Heart left ventricle (tissue), 16 donors: ENCODE data around the gene ZNF287. TPM values are rescaled to one million over a fixed set of nuclear protein-coding genes. Genes with fewer than 3 reads are reported as not detected.

ENCODE experiments used
- ATAC-seq, 4 donors: fragments of 200-7000 bp; cut with Tn5 transposase; one replicate each; pipeline ENCODE4 v1.9.1; 2020 to 2022; ENCODE audit warnings: moderate library complexity in 4 of 4, mild to moderate bottlenecking in 3 of 4, moderate number of reproducible peaks in 1 of 4
- DNase-seq, 5 donors: peaks; one replicate each; pipeline ENCODE4 v3.0.0-alpha.2; 2020
- H3K27ac ChIP-seq, 12 donors: fragments of 200-600 bp; sonication (generic) in 4 of 12; one replicate each; pipeline versions ENCODE4 v1.5.0 to v1.8.0; 2016 to 2022; ENCODE audit warnings: mild to moderate bottlenecking in 2 of 12
- H3K27me3 ChIP-seq, 9 donors: fragments of 200-600 bp; sonication (generic) in 2 of 9; one replicate each; pipeline versions ENCODE4 v1.5.1 to v1.8.0; 2016 to 2022; ENCODE audit warnings: mild to moderate bottlenecking in 3 of 9
- H3K36me3 ChIP-seq, 9 donors: fragments of 200-600 bp; sonication (generic) in 2 of 9; one replicate each; pipeline versions ENCODE4 v1.5.0 to v1.8.0; 2018 to 2022; ENCODE audit warnings: mild to moderate bottlenecking in 2 of 9
- H3K4me1 ChIP-seq, 12 donors: fragments of 200-600 bp; sonication (generic) in 4 of 12; one replicate each; pipeline versions ENCODE4 v1.5.0 to v1.8.0; 2016 to 2022; ENCODE audit warnings: mild to moderate bottlenecking in 3 of 12
- H3K4me3 ChIP-seq, 12 donors: fragments of 200-600 bp; sonication (generic) in 4 of 12; one replicate each; pipeline versions ENCODE4 v1.5.0 to v1.8.0; 2017 to 2022; ENCODE audit warnings: mild to moderate bottlenecking in 9 of 12, moderate library complexity in 4 of 12
- H3K9me3 ChIP-seq, 12 donors: fragments of 200-600 bp; sonication (generic) in 4 of 12; one replicate each; pipeline versions ENCODE4 v1.5.0 to v1.8.0; 2016 to 2022; ENCODE audit warnings: mild to moderate bottlenecking in 1 of 12
- CTCF ChIP-seq, 12 donors: fragments of 200-600 bp; sonication (generic) in 4 of 12; IDR thresholded peaks; one replicate each; pipeline versions ENCODE4 v1.5.0 to v1.8.0; 2018 to 2022; ENCODE audit warnings: antibody characterized with exemption in 12 of 12, mild to moderate bottlenecking in 5 of 12
- POLR2A ChIP-seq, 2 donors: fragments of 450-650 bp; IDR thresholded peaks; one replicate each; pipeline ENCODE4 v1.6.1; 2017; ENCODE audit warnings: antibody characterized with exemption in 2 of 2, mild to moderate bottlenecking in 2 of 2, moderate library complexity in 2 of 2
- WGBS, 4 donors: extraction: QIAGEN DNeasy Blood & Tissue Kit in 2 of 4; methylation state at CpG; one replicate each; pipeline versions ENCODE4 v1.1.5 to v1.1.7; 2013 to 2018; 5-methylcytosine and 5-hydroxymethylcytosine counted together
- intact Hi-C, 10 donors: fragments of 100-400 bp; cut with DNase I; formaldehyde crosslinking; loops; one replicate each; pipeline versions ENCODE4 v1.11.1 to v1.14.2; 2022
- polyA plus RNA-seq, 2 donors: library from polyadenylated mRNA; stranded (reverse); fragments of 200-250 nt; gene quantifications; one replicate each; pipeline ENCODE4 v1.2.3, GENCODE V29; 2013
- total RNA-seq, 9 donors: library from RNA; depleted of rRNA in 2 of 9; stranded (reverse); fragments of >200 nt in 2 of 9; fragmentation: NEBNext Ultra II Directional in 3 of 9; extraction: Animal tissue kit (Norgen Biotek cat#: 25700) in 3 of 9; gene quantifications; one replicate each; pipeline versions ENCODE4 v1.1.0 to v1.2.4, GENCODE V29; 2016 to 2023
- donor health status: ischemic (EF 13 %, LVEDD 7.1; RV severe dilation, severe dysfunction).
- donor health status: healthy with polysubstance abuse.
- donor health status: DM: no; HTN: yes; CAD: no.
- donor health status: DM: no; HTN: no; CAD: no.
- donor health status: ischemic (EF 25% LVEDD 6.9; RV normal size, moderate dysfunction).
- donor health status: ischemic (EF 25% LVEDD 5.7; RV mildly dilated, moderate dysfunction).
- donor health status: healthy.
- donor health status: DM: yes; HTN: yes; CAD: no.
- donor health status: ischemic (EF 35%, LVEDD 5.7; RV mildly dilated, moderate dysfunction).
- donor health status: nonischemic (EF 11% LVEDD 7.7; RV severe dilation, severe dysfunction).
- donor health status: DM: yes; HTN: yes; CAD: no.
- donor health status: PGD.
- donor health status: ischemic (EF 29% LVEDD 5.4; RV normal size, mild dysfunction).
- donor health status: nonischemic (EF 23%, LVEDD 6.1; RV moderate dilation, normal function).

The ZNF287 gene
- total and polyA plus RNA-seq, 11 donors, result 3.8 to 14.7 (median 10.2) TPM

- Histone ChIP-seq H3K36me3 (no peaks in the 10 kb centered on the region), H3K27ac (no peak overlapping the region), H3K9me3 (no peaks in the 10 kb centered on the region), H3K27me3 (no peaks in the 10 kb centered on the region), H3K4me1 (peaks cover 0 to 20% (median 8%) of the 10 kb centered on the region in 12 donors), H3K4me3 (no peak overlapping the region)
- ATAC-seq, result no peak
- no peak for DNase-seq
- intact Hi-C loops, result loop anchor here in 1 of 10 donors (1.0 kb wide), 1 partner anchor 66 kb away; no protein-coding TSS in a partner anchor
- no peak for TF ChIP-seq CTCF (IDR thresholded peaks at IDR 0.05)
- no peak for TF ChIP-seq POLR2A (IDR thresholded peaks at IDR 0.05)
Measured at GRCh38 chr17:16519021-16519420, 50.0 kb downstream of the ZNF287 start.

- intact Hi-C loops, result no loop called here
- Histone ChIP-seq H3K27me3 (no peaks in the 10 kb centered on the region), H3K27ac (no peak overlapping the region), H3K4me3 (no peak overlapping the region), H3K9me3 (no peaks in the 10 kb centered on the region), H3K4me1 (peaks cover 0 to 20% (median 8%) of the 10 kb centered on the region in 12 donors), H3K36me3 (no peaks in the 10 kb centered on the region)
- DNase-seq (no peak), ATAC-seq (no peak)
- no peak for TF ChIP-seq CTCF (IDR thresholded peaks at IDR 0.05)
- no peak for TF ChIP-seq POLR2A (IDR thresholded peaks at IDR 0.05)
- WGBS, 4 donors, result 86 to 90% (median 88%) methylated on average over 7 of the region's 7 CpGs
Measured at GRCh38 chr17:16517477-16517876, 51.5 kb downstream of the ZNF287 start.

GRCh38 chr17:16516594-16517051 is 52.4 kb downstream of the ZNF287 start:
- peak overlapping the region in 9 of 12 donors; percentile 6 to 38 (median 28) for H3K4me3 ChIP-seq
- ATAC-seq, result peak in 3 of 4 donors; percentile 74 to 92 (median 79)
- peak in 4 of 5 donors; percentile 35 to 71 (median 50) for DNase-seq
- no peaks in the 10 kb centered on the region for H3K36me3 ChIP-seq
- WGBS, 4 donors, result 3 to 13% (median 7%) methylated on average over 16 of the region's 16 CpGs
- no peaks in the 10 kb centered on the region for H3K9me3 ChIP-seq
- H3K27ac ChIP-seq, result peak overlapping the region in 1 of 12 donors; percentile 21
- peaks cover 0 to 22% (median 8%) of the 10 kb centered on the region in 12 donors for H3K4me1 ChIP-seq
- H3K27me3 ChIP-seq, result no peaks in the 10 kb centered on the region
- TF ChIP-seq CTCF (IDR thresholded peaks at IDR 0.05), result no peak
- TF ChIP-seq POLR2A (IDR thresholded peaks at IDR 0.05), result no peak
- intact Hi-C loops, result no loop called here

GRCh38 chr17:16515933-16516332 is 53.1 kb downstream of the ZNF287 start:
- WGBS, 4 donors, result 67 to 88% (median 80%) methylated on average over 4 of the region's 4 CpGs

More at GRCh38 chr17:16515933-16516332, 53.1 kb downstream of the ZNF287 start:
- intact Hi-C loops, result no loop called here
- peaks cover 0 to 22% (median 8%) of the 10 kb centered on the region in 12 donors for H3K4me1 ChIP-seq
- no peak for ATAC-seq
- DNase-seq, result no peak
- H3K27me3 ChIP-seq, result no peaks in the 10 kb centered on the region
- H3K36me3 ChIP-seq, result no peaks in the 10 kb centered on the region
- no peak overlapping the region for H3K27ac ChIP-seq
- no peaks in the 10 kb centered on the region for H3K9me3 ChIP-seq
- no peak overlapping the region for H3K4me3 ChIP-seq
- no peak for TF ChIP-seq CTCF (IDR thresholded peaks at IDR 0.05)
- no peak for TF ChIP-seq POLR2A (IDR thresholded peaks at IDR 0.05)
